NCI-H1417 treated with DMSO at 0.1 percent for 48 hours (cell line): ENCODE data around the gene KLHL26.
A peak's percentile ranks its signal among the peaks of the same experiment; 100 is the strongest.
"Not testable (repeated sequence)": the region's sequence is repeated elsewhere in the genome, so short reads cannot be mapped to it uniquely, and the experiment has no call there.

Experiments
- DNase-seq: peaks from one replicate; lab custom pipeline; 2025; lab: John Stamatoyannopoulos, UW

The KLHL26 gene

GRCh38 chr19:18636969-18637629 is at the start of gene KLHL26:
KLHL26 (plus strand) TSS chr19:18637028; CDS start chr19:18637055, 27 bp downstream.
- DNase-seq, result no peak

- DNase-seq, result no peak
These were observed 49.3 kb upstream of the KLHL26 start for GRCh38 chr19:18587561-18587960.

- DNase-seq, result no peak
These were observed 48.7 kb upstream of the KLHL26 start for GRCh38 chr19:18587962-18588610.

GRCh38 chr19:18588611-18589379 is 48.0 kb upstream of the KLHL26 start, which contains the start of gene REX1BD:
REX1BD (plus strand) TSS chr19:18588798; CDS start chr19:18588802, 4 bp downstream.
- DNase-seq, result no peak

- no peak for DNase-seq
These were observed 47.2 kb upstream of the KLHL26 start for GRCh38 chr19:18589380-18590272.

DNA sequence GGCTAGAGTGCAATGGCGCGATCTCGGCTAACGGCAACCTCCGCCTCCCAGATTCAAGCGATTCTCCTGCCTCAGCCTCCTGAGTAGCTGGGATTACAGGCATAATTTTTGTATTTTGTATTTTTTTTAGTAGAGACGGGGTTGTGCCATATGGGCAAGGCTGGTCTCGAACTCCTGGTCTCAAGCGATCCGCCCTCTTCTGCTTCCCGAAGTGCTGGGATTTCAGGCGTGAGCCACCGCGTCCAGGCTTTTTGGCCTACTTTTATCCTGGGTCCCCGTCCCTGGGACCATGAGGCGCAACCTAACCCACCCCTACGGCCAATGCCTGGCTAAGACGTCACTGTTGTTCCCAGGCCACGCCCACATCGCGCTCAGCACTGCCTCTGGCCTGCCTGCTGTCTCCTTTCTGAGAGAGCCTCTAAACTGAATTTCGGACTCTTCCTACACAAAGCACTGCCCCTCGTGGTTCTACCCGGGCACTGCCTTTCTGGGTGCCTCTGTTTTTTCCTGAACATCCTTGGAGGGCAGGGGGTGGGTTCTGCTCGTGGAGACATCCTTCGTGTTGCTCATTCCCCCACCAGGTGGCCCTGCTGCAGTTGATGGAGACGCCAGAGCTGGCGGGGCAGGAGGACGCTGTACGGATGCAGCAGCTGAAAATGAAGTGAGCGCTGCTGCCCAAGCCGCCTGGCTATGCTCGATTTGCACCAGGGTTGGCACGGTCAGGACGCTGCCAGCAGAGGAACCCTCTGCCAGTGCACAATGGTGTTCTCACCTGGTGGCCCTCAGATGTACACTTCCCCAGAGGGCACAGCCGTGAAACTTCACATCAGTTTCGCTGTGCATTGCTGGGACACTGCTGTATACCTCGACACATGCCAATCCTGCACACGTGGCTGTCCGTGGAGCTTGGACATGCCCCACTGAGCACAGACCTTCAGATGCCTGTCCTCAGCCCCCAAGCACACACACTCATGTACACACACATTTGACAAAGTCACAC is 46.3 kb upstream of the KLHL26 start:
- DNase-seq, result peak; percentile 41

GRCh38 chr19:18591735-18592385 is 45.0 kb upstream of the KLHL26 start:
- DNase-seq, result no peak

DNA sequence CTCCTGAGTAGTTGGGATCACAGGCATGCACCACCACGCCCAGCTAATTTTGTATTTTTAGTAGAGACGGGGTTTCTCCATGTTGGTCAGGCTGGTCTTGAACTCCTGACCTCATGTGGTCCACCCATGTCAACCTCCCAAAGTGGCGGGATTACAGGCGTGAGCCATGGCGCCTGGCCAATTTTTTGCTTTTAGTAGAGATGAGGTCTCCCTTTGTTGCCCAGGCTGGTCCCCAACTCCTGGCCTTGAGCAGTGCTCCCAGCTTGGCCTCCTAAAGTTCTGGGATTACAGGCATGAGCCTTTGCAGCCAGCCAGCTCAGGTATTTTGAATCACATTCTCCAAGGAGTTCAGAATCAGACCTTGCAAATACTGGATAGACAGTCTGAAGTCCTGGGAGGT is 44.1 kb upstream of the KLHL26 start:
- DNase-seq, result not testable (repeated sequence)

DNA sequence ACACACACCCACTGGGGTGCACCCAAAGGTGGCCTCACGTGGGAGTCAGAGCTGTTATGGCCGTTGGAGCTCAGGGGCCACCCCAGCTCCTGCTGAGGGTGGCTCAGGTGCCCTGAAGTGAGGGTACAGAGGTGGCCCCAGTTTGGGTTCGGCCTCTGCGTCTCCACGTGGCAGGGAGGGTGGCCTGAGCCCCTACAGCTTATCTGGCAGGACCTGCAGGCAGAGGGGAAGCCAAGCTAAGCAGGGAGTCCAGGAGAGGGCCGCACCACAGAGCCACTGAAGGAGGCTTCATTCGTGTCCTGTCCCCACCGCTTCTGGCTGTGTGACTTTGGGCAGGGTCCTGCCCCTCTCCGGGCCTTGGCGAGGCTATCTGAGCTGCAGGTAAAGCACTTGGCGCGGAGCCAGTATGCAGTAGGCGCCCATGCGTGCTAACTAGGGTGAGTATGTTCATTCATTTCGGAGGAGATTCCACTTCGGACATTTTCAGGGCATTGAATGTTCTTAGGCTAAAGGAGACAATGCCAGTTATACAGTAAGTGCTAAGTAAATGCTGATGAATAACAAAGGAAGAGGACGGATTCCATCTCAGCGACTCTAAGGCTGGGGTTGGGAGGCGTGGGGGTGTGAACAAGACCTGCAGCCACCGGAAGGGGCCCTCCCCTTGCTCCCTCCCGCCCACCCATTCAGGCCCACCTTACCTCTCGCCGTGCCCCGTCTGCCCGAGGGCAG is 43.3 kb upstream of the KLHL26 start:
- no peak for DNase-seq

DNA sequence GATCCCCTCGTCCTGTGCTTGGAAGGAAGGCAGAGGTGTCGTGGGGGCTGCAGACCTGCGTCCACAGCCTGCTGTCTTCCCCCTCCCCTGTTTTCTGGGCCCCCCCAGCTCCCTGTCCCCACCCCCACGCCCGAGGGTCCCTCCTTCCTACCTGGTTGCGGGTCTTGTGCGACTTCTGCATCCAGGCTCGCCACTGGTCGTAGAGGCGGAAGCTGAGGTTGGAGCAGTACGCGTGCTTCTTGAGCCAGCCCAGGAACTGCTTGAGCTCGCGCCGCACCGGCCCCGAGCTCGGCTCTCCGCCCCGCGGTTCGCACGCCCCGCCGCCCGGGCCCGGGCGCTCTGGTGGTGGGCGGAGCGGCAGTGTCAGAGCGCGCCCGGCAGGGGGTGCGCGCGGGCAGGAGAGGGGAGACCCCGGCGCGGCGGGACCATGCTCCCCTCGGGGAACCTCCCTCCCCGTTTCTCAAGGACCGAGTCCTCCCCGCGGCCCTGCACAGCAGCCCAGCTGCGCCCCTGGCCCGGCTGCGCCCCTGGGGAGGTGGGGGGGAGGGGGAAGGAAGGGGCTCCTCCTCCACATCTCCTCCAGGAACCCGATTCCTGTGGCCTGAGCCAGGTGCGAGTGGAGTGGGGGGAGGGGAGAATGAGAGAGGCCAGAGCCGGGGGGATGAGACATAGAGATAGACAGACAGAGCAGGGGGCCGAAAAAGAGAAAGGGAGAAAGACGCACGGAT is 42.6 kb upstream of the KLHL26 start:
- DNase-seq, result no peak

DNA sequence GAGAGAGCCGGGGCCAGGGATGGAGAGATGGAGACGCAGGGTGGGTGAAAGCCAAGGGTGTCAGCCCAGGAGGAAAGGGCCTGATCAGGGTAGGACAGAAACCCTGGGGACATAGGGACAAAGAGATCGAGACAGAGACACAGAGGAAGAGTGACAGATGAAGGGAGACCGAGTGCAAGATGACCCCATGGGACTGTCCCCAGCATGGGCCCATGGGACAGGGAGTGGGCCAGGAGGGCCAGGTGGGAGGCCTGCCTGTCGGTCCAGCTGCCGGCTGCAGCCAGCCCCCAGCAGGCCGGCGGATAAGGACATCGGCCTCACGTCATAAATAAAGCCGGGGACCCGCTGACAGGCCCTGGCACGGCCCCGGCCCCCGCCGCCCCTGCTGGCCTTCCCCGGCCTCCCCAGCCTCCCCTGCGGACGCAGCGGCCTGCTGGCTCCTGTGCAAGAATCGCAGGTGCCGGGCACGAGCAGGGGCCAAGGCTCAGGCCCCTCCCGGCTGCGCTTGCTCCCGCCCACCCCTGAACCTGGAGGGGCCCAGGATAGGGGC is 41.9 kb upstream of the KLHL26 start:
- DNase-seq, result no peak

DNA sequence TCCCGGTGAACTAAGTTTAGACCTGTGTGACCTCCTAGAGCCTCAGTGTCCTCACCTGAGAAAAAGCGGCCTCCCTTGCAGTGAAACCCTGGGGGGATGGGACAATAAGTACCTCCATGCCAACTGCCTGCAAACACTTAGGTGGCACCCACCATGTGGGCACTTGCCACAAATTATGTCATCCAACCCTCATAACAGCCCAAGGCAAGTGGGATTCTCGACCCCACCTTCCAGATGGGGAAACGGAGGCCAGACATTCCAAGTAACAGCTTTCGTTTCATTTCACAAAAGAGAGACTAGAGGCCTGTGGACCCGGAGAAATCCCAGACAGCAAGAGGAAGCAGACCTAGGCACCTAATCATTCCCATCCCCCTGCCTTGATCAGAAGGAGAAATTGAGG is 41.4 kb upstream of the KLHL26 start:
- no peak for DNase-seq

DNA sequence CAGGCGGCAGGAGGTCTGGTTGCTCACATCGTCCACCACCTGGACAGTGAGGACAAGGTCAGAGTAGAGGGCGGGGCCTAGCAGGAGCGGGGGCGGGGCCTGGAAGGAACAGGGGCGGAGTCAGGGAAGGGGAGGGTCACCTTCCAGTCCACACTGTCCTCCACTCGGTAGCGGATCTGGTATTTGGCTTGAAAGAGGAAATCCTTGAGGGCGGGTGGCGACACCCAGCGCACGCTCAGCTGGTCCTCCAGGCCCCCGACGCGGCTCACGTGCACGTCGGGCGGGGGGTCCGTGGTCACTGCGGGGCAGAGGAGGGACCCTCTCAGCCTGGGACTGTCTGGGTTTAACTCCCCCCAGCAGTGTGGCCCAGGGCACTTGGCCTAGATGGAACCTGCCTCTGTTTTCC is 40.1 kb upstream of the KLHL26 start:
- DNase-seq, result no peak

DNA sequence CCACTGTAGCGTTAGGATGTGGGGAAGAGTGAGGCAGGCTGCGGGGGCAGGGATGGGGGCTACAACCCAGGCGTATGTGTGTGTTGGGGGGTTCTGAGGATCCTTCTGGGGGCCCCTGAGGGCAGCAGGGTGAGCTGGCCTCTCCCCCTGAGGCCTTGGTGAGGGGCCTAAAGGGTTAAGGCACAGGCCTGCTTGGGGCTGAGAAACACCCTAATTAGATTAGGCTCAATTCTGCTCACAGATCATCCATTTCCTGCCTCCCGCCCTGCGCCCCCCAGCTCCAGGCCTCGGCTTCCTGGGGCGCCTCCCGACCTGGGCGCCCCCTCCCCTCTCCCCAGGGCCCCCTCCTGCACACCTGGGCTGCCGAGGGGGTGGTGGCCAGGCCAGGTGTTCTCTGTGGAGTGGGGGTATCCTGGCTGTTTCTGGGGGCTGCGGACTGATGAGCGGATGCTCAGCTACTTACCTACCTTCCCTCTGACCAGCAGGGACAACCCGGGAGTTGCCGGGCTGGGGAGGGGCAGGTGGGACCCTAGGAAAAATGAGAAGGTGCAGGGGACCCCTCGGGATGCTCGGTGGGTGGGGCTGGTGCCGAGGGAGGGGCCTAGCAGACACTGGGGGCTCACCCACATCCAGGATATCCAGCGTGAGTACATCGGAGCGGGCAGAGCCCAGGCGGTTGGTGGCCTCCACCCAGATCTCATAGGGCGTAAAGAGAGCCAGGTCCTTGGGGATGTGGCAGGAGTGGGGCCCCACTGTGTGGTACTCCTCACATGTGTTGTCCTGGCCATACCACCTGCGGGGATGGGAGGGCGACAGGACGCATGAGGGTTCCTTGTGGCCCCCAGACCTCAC is 38.8 kb upstream of the KLHL26 start:
- no peak for DNase-seq

- DNase-seq, result no peak
These were observed 37.3 kb upstream of the KLHL26 start for GRCh38 chr19:18599485-18599884.

- not testable (repeated sequence) for DNase-seq
These were observed 36.0 kb upstream of the KLHL26 start for GRCh38 chr19:18600692-18601397.

- DNase-seq, result no peak
These were observed 35.0 kb upstream of the KLHL26 start for GRCh38 chr19:18601875-18602274.
